GM12874 (cell line): ENCODE results near the gene INO80E.

Source experiments
- TF ChIP-seq, protein P1 (sequence below): IDR thresholded peaks from 2 replicates; pipeline ENCODE4 v1.5.1; 2011; ENCODE audit warnings: low read depth, mild to moderate bottlenecking, control low read depth, low read length, moderate library complexity; ENCODE audit not compliant: insufficient read depth

Gene INO80E

DNA sequence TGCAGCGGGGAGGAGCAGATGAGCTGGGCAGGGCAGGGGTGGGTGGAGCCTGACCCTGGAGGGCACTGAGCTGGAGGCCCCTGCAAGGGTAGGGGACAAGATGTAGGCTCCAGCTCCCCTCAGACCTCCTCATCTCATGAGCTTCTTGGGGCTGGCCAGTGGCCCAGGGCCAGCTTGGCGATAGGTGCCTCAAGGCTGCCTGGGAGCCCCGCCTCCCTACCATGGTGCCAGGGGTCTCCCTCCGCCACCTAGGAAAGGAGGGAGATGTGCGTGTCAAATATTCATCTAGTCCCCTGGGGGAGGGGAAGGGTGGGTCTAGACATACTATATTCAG, 4.5 kb upstream of the INO80E start:
- TF ChIP-seq, protein P1, sequence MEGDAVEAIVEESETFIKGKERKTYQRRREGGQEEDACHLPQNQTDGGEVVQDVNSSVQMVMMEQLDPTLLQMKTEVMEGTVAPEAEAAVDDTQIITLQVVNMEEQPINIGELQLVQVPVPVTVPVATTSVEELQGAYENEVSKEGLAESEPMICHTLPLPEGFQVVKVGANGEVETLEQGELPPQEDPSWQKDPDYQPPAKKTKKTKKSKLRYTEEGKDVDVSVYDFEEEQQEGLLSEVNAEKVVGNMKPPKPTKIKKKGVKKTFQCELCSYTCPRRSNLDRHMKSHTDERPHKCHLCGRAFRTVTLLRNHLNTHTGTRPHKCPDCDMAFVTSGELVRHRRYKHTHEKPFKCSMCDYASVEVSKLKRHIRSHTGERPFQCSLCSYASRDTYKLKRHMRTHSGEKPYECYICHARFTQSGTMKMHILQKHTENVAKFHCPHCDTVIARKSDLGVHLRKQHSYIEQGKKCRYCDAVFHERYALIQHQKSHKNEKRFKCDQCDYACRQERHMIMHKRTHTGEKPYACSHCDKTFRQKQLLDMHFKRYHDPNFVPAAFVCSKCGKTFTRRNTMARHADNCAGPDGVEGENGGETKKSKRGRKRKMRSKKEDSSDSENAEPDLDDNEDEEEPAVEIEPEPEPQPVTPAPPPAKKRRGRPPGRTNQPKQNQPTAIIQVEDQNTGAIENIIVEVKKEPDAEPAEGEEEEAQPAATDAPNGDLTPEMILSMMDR, result no peak

DNA sequence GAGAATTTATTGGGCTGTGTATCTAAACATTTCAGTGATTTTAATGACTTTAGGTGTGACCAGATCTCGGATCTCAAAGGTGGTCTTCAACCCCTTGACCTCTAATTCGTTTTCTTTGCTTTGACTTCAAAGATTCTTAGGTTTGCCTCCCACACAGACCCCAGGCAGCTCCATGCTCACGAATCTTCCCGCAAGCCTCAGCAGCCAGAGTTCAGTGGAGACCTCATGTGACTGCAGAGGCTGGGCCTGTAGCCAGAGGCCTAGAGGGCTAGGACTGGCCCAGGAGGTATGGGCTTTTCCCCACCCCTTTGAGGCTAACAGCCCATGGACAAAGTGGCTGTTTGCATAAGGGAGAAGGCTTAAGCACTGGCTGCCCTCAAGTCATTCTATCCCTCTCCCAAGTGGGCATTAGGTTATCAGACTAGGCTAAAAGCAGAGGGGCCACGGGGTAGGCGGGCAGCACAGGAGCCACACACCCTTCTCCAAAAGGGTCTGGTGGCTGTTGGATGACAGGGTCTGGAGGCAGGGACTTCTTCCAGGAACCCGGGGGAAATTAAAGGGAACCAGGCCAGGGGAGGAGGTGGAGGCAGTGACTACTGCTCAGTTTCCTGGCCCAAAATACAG, 3.6 kb upstream of the INO80E start:
- TF ChIP-seq, protein P1, result no peak

DNA sequence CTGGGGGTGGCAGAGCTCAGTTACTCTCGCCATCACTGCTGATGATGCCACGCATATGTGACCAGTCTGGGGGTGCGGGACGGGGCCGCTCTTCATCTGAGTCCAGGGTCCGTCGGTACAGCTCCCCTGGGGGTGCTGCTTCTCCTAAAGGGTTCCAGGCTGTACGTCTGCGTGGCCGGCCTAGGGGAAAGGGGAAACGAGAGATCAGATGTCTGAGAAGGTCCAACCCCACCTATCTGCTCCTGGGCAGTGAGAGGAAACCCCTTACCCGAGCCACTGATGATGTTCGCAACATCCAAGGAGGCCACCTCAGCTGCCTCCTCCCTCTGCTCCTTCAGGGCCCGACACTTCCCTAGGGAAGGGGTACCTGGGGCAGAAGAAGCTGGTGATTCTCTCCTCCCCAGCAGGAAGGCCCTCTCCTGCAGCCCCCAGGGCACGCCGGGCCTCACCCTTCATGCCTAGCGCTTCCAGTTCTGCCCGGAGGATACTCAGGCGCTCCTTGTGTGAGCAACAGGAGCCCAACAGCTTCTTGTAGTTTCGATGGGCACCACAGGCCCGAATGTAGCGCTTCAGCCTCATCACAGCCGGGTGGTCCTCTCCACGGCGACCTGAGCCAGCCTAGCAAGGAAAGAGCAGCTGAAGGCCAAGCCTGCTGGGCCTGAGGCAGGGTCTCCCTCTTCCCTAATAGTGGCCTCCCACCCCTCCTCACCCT, 2.7 kb upstream of the INO80E start:
- TF ChIP-seq, protein P1, result no peak

DNA sequence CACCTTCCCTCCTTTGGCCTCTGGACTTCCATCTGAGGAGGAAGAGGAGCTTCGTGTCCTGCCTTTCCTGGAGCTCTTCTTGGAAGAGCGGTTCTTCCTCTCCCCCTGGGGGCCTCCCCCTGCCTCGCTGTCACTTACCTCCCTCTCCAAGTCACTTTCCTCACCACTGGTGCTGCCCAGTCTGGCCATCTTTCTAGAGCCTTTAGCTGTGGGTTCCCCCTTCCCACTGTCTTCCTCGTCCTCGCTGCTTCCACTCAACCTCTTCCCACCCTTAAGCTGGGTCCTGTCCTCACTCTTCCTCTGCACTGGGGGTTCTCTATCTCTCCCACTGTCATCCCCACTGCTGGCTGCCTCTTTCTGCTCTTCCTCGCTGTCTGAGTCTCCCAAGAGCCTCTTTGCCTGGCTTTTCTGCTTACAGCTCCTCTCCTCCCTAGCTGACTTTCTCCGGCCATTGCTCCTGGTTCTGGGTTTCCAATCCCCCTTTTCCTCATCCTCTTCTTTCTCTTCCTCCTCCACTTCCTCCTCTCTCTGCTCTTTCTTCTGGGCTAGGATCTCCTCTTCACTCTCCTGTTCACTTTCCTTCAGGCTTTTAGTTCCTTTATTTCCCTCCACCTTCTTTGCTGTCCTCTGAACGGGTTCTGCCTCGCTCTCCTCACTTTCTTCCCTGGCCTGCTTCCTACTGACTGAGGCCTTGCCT, 2.0 kb upstream of the INO80E start:
- TF ChIP-seq, protein P1, result no peak

DNA sequence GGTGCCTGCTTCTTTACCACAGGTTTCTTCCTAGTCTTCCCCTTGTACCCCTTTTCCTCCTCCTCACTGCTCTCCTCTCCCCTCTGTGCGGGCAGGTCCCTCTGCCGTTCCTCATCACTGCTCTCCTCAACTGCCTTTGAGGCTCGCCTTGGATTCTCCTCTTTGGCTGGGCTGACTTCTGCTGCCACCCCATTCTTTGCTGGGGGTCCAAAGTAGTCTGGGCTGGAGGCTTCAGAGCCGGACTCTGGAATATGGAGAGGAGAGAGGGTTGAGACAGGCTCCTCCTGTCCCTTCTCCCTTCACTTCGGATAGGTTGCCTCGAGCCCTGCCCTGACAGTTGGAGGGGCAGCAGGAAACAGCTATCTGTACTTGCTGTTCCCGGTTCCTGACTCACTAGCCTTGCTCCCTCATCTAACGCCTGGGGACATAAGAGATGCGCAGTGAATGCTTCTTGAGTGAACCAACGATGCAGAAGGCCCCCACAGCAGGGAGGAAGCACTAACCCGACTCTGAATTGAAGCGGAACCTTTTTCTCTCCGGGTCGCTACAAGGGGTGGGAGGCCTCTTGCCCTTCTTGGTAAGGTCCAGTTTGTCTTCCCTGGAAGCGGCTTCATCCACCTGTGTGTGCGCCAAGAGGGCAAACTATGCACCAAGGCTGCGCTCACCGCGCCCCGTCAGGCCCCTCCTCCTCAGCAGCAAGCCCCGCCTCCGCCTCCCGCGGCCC, 1.3 kb upstream of the INO80E start:
- TF ChIP-seq, protein P1, result no peak

DNA sequence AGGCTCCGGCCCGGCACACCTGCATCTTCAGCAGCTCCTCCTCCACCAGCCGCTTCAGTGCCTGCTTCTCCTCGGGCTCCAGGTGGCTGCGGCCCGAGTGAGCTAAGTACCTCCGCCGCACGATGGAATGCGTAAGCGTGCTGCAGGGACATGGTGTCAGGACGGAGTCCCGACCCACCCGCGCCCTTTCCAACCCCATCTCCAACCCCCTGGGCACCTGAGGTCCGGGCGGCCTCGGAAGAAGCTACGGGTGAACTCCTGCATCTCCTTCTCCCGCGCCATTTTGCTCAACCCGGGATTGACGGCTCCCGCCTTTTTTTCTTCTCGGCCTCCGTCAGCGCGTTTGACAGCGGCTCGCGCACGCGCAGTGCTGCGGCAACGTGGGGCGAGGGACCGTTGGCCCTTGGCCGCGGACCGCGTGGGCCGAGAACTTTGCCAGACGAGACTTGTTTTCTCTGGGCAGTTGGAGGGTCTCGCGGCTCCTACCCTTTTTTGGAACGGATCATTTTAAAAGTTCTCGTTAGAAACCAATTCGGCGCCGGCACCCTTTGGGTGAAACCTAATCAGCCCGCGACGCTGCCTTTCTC, 624 bp upstream of the INO80E start, which contains the start of gene HIRIP3:
Gene HIRIP3, minus strand, starts transcription at position 294 of the 587 bp plus-strand sequence. Its CDS starts 12 bp downstream, at position 282.
- TF ChIP-seq, protein P1, result no peak
